Right ventricle myocardium inferior (tissue), 1 donor: Measurements from ENCODE around the gene HCN1. TPM values are rescaled to one million over a fixed set of nuclear protein-coding genes. Genes with fewer than 3 reads are reported as not detected.

Experiments used
- ATAC-seq: fragments of 200-7000 bp; cut with Tn5 transposase; one replicate; pipeline ENCODE4 v1.9.1; 2020; ENCODE audit warnings: mild to moderate bottlenecking, moderate library complexity
- DNase-seq: peaks from one replicate; pipeline ENCODE4 v3.0.0; 2021; ENCODE audit errors: missing footprints
- intact Hi-C: fragments of 100-400 bp; cut with DNase I; formaldehyde crosslinking; loops from one replicate; pipeline ENCODE4 v1.11.0; 2022
- total RNA-seq: library from RNA; stranded (reverse); fragmentation: NEBNext Ultra II Directional; extraction: Animal tissue kit (Norgen Biotek cat#: 25700); gene quantifications from one replicate; pipeline ENCODE4 v1.2.1, GENCODE V29; 2021
- donor health status: DM: no; HTN: yes; CAD: no; lungs with severe emphysema.

The HCN1 gene
- total RNA-seq, 1 donor from 2014 or later = not detected

DNA sequence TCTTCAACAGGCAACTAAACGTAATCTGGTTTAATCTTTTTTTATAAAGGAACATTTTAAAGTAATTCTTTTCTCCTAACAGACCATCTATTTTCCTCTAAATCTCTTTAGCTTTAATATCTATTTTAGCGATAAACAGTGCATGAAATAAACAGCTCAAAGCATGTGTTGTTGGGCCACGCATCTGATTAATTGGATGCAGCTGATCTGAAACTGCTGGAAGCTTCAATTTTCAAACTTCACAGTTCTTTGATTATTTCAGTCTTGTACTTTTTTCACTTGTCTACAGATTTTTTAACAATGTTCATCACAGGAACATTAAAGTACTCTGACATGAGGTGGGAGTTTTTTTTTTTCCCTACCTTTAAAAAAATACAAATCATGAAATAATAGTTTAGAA, 443.6 kb downstream of the HCN1 start:
- intact Hi-C loops = no loop called here
- DNase-seq (no peak), ATAC-seq (no peak)

DNA sequence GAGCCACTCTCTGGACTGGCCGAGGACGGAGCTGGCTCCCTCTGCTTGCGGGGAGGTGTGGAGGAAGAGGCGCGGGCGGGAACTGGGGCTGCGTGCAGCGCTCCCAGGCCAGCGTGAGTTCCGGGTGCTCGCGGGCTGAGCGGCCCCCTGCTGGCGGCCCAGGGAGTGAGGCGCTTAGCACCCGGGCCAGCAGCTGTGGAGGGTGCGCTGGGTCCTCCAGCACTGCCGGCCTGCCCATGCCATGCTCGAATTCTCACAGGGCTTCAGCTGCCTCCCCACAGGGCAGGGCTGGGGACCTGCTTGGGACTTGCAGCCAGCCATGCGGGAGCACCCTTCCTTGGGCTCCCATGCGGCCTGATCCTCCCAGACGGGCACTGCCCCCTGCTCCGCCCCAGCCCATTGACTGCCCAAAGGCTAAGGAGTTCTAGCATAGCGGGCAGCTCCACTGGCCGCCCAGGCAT, 470.6 kb downstream of the HCN1 start:
- no peak for DNase-seq
- no peak for ATAC-seq
- intact Hi-C loops = no loop called here

DNA sequence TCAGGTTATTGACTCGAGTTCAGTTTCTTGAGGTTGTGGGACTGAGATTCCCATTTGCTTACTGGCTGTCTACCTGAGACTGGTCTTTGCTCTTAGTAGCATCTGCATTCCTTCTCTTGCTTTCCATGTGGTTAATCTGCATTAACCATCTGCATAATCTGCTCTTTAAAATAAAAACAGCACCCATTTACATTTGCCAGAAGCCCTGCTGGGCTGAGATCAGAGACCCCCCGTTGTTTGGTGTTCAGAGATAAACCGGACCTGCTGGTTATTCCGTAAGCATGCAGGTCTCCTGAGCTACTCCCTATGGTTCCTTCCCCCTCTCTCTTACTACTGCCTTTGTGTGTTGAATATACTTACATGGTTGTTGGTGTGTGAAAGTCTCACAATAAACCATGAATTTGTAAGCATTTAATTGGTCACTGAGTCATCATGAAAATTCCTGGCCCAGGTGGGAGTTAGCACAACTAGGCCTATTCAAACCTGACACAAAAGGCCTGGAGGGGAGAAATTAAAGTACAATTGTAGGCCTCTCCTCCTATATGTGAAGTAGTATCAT, 490.7 kb downstream of the HCN1 start:
- DNase-seq = no peak
- no peak for ATAC-seq
- intact Hi-C loops = no loop called here
